ENCODE results near the gene KCNC4.

GRCh38 chr1:110184446-110184845 is 25.7 kb upstream of the KCNC4 start:
- TF ChIP-seq CTCF (conservative IDR thresholded peaks at IDR 0.05 in 1 of 2, IDR thresholded peaks at IDR 0.05 in 1 of 2; ENCODE audit: extremely low read depth in 1 of 2, insufficient read depth in 1 of 2, low read depth in 1 of 2, low read length in 2 of 2) (no peak), EZH2 (IDR thresholded peaks at IDR 0.05; ENCODE audit: borderline replicate concordance, low read length) (no peak)

Measured in mammary epithelial cell (primary cell).